Aorta (tissue), 5 donors: ENCODE data around the gene HMBS. TPM values are rescaled to one million over a fixed set of nuclear protein-coding genes. Genes with fewer than 3 reads are reported as not detected.
"Not testable (repeated sequence)": the region's sequence is repeated elsewhere in the genome, so short reads cannot be mapped to it uniquely, and the experiment has no call there.

ENCODE experiments used
- ATAC-seq: fragments of 200-7000 bp; cut with Tn5 transposase; one replicate; pipeline ENCODE4 v1.9.1; 2022; ENCODE audit warnings: moderate library complexity; ENCODE audit not compliant: low FRiP score
- DNase-seq, 2 donors: peaks; one replicate each; pipeline ENCODE4 v3.0.0-alpha.2; 2020
- H3K27ac ChIP-seq, 2 donors: one replicate each; pipeline ENCODE4 v1.5.1; 2013; ENCODE audit warnings: low read length in 2 of 2, mild to moderate bottlenecking in 2 of 2, moderate library complexity in 2 of 2, control low read depth in 1 of 2, inconsistent platforms in 1 of 2, low read depth in 1 of 2
- H3K27me3 ChIP-seq, 2 donors: one replicate each; pipeline ENCODE4 v1.6.1; 2013; ENCODE audit warnings: control low read depth in 1 of 2, low read length in 1 of 2, mild to moderate bottlenecking in 1 of 2, moderate library complexity in 1 of 2; ENCODE audit not compliant: insufficient read depth in 2 of 2, control insufficient read depth in 1 of 2
- H3K36me3 ChIP-seq, 2 donors: one replicate each; pipeline ENCODE4 v1.6.1; 2013; ENCODE audit warnings: control low read depth in 1 of 2, low read length in 1 of 2, mild to moderate bottlenecking in 1 of 2; ENCODE audit not compliant: insufficient read depth in 2 of 2, control insufficient read depth in 1 of 2
- H3K4me1 ChIP-seq, 2 donors: one replicate each; pipeline ENCODE4 v1.6.1; 2013; ENCODE audit warnings: low read length in 2 of 2, control low read depth in 1 of 2, mild to moderate bottlenecking in 1 of 2, moderate library complexity in 1 of 2; ENCODE audit not compliant: insufficient read depth in 2 of 2, control insufficient read depth in 1 of 2
- H3K4me3 ChIP-seq, 2 donors: one replicate each; pipeline ENCODE4 v1.5.1; 2013; ENCODE audit warnings: low read length in 2 of 2, control low read depth in 1 of 2, mild to moderate bottlenecking in 1 of 2
- H3K9me3 ChIP-seq: one replicate; pipeline ENCODE4 v1.6.1; 2013; ENCODE audit warnings: mild to moderate bottlenecking, low read length; ENCODE audit not compliant: control insufficient read depth
- WGBS, 2 donors: extraction: QIAGEN DNeasy Blood & Tissue Kit; methylation state at CpG; one replicate each; pipeline ENCODE4 v1.1.7; 2013; 5-methylcytosine and 5-hydroxymethylcytosine counted together
- intact Hi-C, 2 donors: fragments of 100-400 bp; cut with DNase I; formaldehyde crosslinking; loops; one replicate each; pipeline versions ENCODE4 v1.14.2 to v1.15.0; 2022
- polyA plus RNA-seq, 2 donors: library from polyadenylated mRNA; stranded (reverse); fragments of 200-250 nt; gene quantifications; one replicate each; pipeline ENCODE4 v1.2.3, GENCODE V29; 2013
- total RNA-seq, 2 donors: library from RNA; stranded (reverse); fragmentation: NEBNext Ultra II Directional; extraction: Animal tissue kit (Norgen Biotek cat#: 25700); gene quantifications; one replicate each; pipeline ENCODE4 v1.2.1, GENCODE V29; 2021
- donor health status: healthy with polysubstance abuse.
- donor health status: Bipolar disorder and iron deficiency.
- donor health status: DM: no; HTN: no; CAD: no.
- donor health status: DM: no; HTN: no; CAD: no.
- donor health status: DM: yes; HTN: yes; CAD: no.

The HMBS gene
- total and polyA plus RNA-seq, 4 donors = 4.4 to 9.2 (median 7.5) TPM

GRCh38 chr11:119103161-119103664 lies 18.5 kb downstream of the HMBS start:
- H3K36me3 ChIP-seq, H3K27me3 ChIP-seq, H3K4me3 ChIP-seq, H3K4me1 ChIP-seq, H3K9me3 ChIP-seq, ATAC-seq, intact Hi-C loops: not testable (repeated sequence)
- peak overlapping the region in 1 of 2 donors; percentile 73 for H3K27ac ChIP-seq
- peak in 1 of 2 donors; percentile 27 for DNase-seq
- WGBS, 2 donors = 87 to 88% methylated on average over 18 of the region's 18 CpGs

- intact Hi-C loops = no loop called here
- Histone ChIP-seq H3K27me3 (no peaks in the 10 kb centered on the region), H3K27ac (no peak overlapping the region), H3K36me3 (no peaks in the 10 kb centered on the region), H3K4me3 (no peak overlapping the region), H3K9me3 (no peaks in the 10 kb centered on the region), H3K4me1 (peaks cover 0 to under 1% of the 10 kb centered on the region in 2 donors)
- DNase-seq (no peak), ATAC-seq (no peak)
- 61 to 65% methylated on average over 4 of the region's 4 CpGs for WGBS, 2 donors
Observed at GRCh38 chr11:119103793-119104192, 19.1 kb downstream of the HMBS start.

GRCh38 chr11:119106564-119107537 lies 22.2 kb downstream of the HMBS start, which contains the start of gene C2CD2L:
Gene C2CD2L (plus strand): TSS chr11:119107344. CDS start chr11:119107742, 398 bp downstream.
- WGBS, 2 donors = 0 to 1% methylated on average over 42 to 49 of the region's 49 CpGs
- ATAC-seq (peak; percentile 95), DNase-seq (peak; percentile 95 to 96)
- H3K4me3 ChIP-seq = peak within 1 kb of the TSS; percentile 84 to 95
- H3K36me3 ChIP-seq = peaks cover 0 to 4% of the 10 kb centered on the region in 2 donors
- intact Hi-C loops = no loop called here
- no peaks in the 10 kb centered on the region for H3K27me3 ChIP-seq
- peaks cover 0 to 2% of the 10 kb centered on the region in 2 donors for H3K4me1 ChIP-seq
- H3K9me3 ChIP-seq = no peaks in the 10 kb centered on the region
- H3K27ac ChIP-seq = peak within 1 kb of the TSS in 1 of 2 donors; percentile 62

GRCh38 chr11:119107538-119108145 lies 23.0 kb downstream of the HMBS start:
- DNase-seq = peak in 1 of 2 donors; percentile 54
- Histone ChIP-seq H3K4me1 (peaks cover 0 to 2% of the 10 kb centered on the region in 2 donors), H3K27ac (peak overlapping the region in 1 of 2 donors; percentile 62), H3K36me3 (peaks cover 0 to 4% of the 10 kb centered on the region in 2 donors), H3K9me3 (no peaks in the 10 kb centered on the region), H3K4me3 (peak overlapping the region; percentile 84 to 95), H3K27me3 (no peaks in the 10 kb centered on the region)
- WGBS, 2 donors = 0 to 1% methylated on average over 42 to 65 of the region's 65 CpGs
- ATAC-seq = peak; percentile 1
- intact Hi-C loops = no loop called here

- no peak for ATAC-seq
- intact Hi-C loops = no loop called here
Observed at GRCh38 chr11:119108146-119108856, 23.6 kb downstream of the HMBS start.

GRCh38 chr11:119108857-119109221 lies 24.2 kb downstream of the HMBS start:
- intact Hi-C loops = no loop called here
- Histone ChIP-seq H3K27ac (no peak overlapping the region), H3K27me3 (no peaks in the 10 kb centered on the region), H3K4me1 (peaks cover 0 to 2% of the 10 kb centered on the region in 2 donors), H3K4me3 (no peak overlapping the region), H3K9me3 (no peaks in the 10 kb centered on the region), H3K36me3 (peaks cover 0 to 7% of the 10 kb centered on the region in 2 donors)
- ATAC-seq (no peak), DNase-seq (peak in 1 of 2 donors; percentile 40)
- WGBS, 2 donors = 87 to 92% methylated on average over 2 of the region's 2 CpGs

More at GRCh38 chr11:119108146-119108856, 23.6 kb downstream of the HMBS start:
- Histone ChIP-seq H3K27ac (no peak overlapping the region), H3K4me3 (peak overlapping the region; percentile 84 to 95), H3K27me3 (no peaks in the 10 kb centered on the region), H3K36me3 (peaks cover 0 to 5% of the 10 kb centered on the region in 2 donors), H3K9me3 (no peaks in the 10 kb centered on the region), H3K4me1 (peaks cover 0 to 2% of the 10 kb centered on the region in 2 donors)
- WGBS, 2 donors = 20 to 27% methylated on average over 8 of the region's 8 CpGs
- DNase-seq = peak; percentile 50 to 60

- intact Hi-C loops = no loop called here
- H3K36me3 ChIP-seq = peaks cover 0 to 8% of the 10 kb centered on the region in 2 donors
- H3K27ac ChIP-seq = no peak overlapping the region
- H3K9me3 ChIP-seq = no peaks in the 10 kb centered on the region
- ATAC-seq (no peak), DNase-seq (peak in 1 of 2 donors; percentile 27)
- WGBS, 2 donors = 72 to 83% methylated on average over 3 of the region's 3 CpGs
- no peaks in the 10 kb centered on the region for H3K27me3 ChIP-seq
- no peak overlapping the region for H3K4me3 ChIP-seq
- H3K4me1 ChIP-seq = peaks cover 0 to 2% of the 10 kb centered on the region in 2 donors
Observed at GRCh38 chr11:119109843-119110242, 25.2 kb downstream of the HMBS start.

- Histone ChIP-seq H3K27me3 (no peaks in the 10 kb centered on the region), H3K9me3 (no peaks in the 10 kb centered on the region), H3K27ac (no peak overlapping the region), H3K4me3 (no peak overlapping the region), H3K36me3 (peaks cover 0 to 8% of the 10 kb centered on the region in 2 donors), H3K4me1 (peaks cover 0 to 2% of the 10 kb centered on the region in 2 donors)
- ATAC-seq (no peak), DNase-seq (peak in 1 of 2 donors; percentile 32)
- intact Hi-C loops = no loop called here
- WGBS, 2 donors = 80 to 83% methylated on average over 10 of the region's 10 CpGs
Observed at GRCh38 chr11:119110439-119110838, 25.8 kb downstream of the HMBS start.
